Fibroblast of lung (primary cell): ENCODE measurements around the gene KRT72. TPM values are rescaled to one million over a fixed set of nuclear protein-coding genes. Genes with fewer than 3 reads are reported as not detected.

ENCODE experiments used
- DNase-seq, 2 donors: peaks; one replicate each; pipeline versions ENCODE4 v3.0.0 to v3.0.0-alpha.2; 2010; ENCODE audit warnings: low read depth in 2 of 2
- H2AFZ ChIP-seq: 2 replicates; pipeline ENCODE4 v1.5.1; 2012; ENCODE audit warnings: low read length, control low read depth, inconsistent platforms
- H3K27ac ChIP-seq: 2 replicates; pipeline ENCODE4 v1.5.1; 2011; ENCODE audit warnings: low read length, control low read depth; ENCODE audit not compliant: insufficient read depth
- H3K27me3 ChIP-seq: 2 replicates; pipeline ENCODE4 v1.5.1; 2011; ENCODE audit warnings: mild to moderate bottlenecking, low read length; ENCODE audit not compliant: control insufficient read depth, insufficient read depth
- H3K36me3 ChIP-seq: 2 replicates; pipeline ENCODE4 v1.5.1; 2011; ENCODE audit warnings: low read length; ENCODE audit not compliant: control insufficient read depth, insufficient read depth
- H3K4me1 ChIP-seq: 2 replicates; pipeline ENCODE4 v1.5.1; 2011; ENCODE audit warnings: low read length; ENCODE audit not compliant: control insufficient read depth, insufficient read depth; ENCODE audit errors: extremely low read depth
- H3K4me2 ChIP-seq: 2 replicates; pipeline ENCODE4 v1.5.1; 2011; ENCODE audit warnings: low read length, control low read depth; ENCODE audit not compliant: insufficient read depth; ENCODE audit errors: extremely low read depth
- H3K4me3 ChIP-seq, 4 experiments: fragments of 200-600 bp in 1 of 4; sonication (generic) in 1 of 4; replicated peaks in 1 of 4; 2 replicates each; pipeline ENCODE4 v1.5.1; 2011 to 2016; ENCODE audit warnings: low read length in 4 of 4, low read depth in 3 of 4, mild to moderate bottlenecking in 3 of 4, control low read depth in 2 of 4, inconsistent platforms in 1 of 4, mixed read lengths in 1 of 4; ENCODE audit not compliant: insufficient read depth in 1 of 4; ENCODE audit errors: control extremely low read depth in 1 of 4
- H3K79me2 ChIP-seq: 2 replicates; pipeline ENCODE4 v1.5.1; 2012; ENCODE audit warnings: mild to moderate bottlenecking, low read length, inconsistent platforms; ENCODE audit not compliant: control insufficient read depth, insufficient read depth
- H3K9ac ChIP-seq: 2 replicates; pipeline ENCODE4 v1.5.1; 2011; ENCODE audit warnings: mild to moderate bottlenecking, low read length, control low read depth; ENCODE audit not compliant: insufficient read depth
- H3K9me3 ChIP-seq: 2 replicates; pipeline ENCODE4 v1.5.1; 2012; ENCODE audit warnings: low read depth, low read length; ENCODE audit not compliant: control insufficient read depth, insufficient read depth
- H4K20me1 ChIP-seq: 2 replicates; pipeline ENCODE4 v1.5.1; 2011; ENCODE audit warnings: low read length; ENCODE audit not compliant: control insufficient read depth, insufficient read depth; ENCODE audit errors: extremely low read depth
- CTCF ChIP-seq, 2 donors: IDR thresholded peaks in 1 of 2; conservative IDR thresholded peaks in 1 of 2; 1 replicate in 1 of 2; 2 replicates in 1 of 2; pipeline ENCODE4 v1.5.1; 2011 to 2012; ENCODE audit warnings: low read length in 2 of 2, control low read depth in 1 of 2, inconsistent platforms in 1 of 2, low read depth in 1 of 2, mild to moderate bottlenecking in 1 of 2
- EZH2 ChIP-seq: IDR thresholded peaks from 2 replicates; pipeline ENCODE4 v1.5.1; 2012; ENCODE audit warnings: low read length, control low read depth, mild to moderate bottlenecking; ENCODE audit errors: missing control alignments
- polyA plus RNA-seq, 2 donors: library from polyadenylated mRNA; depleted of rRNA in 1 of 2; stranded (reverse) in 1 of 2; unstranded in 1 of 2; fragments of >200 nt; gene quantifications; 2 replicates each; pipeline ENCODE4 v1.2.1, GENCODE V29; 2011 to 2012; ENCODE audit warnings: missing spikeins in 1 of 2
- total RNA-seq: library from RNA; depleted of rRNA; stranded (reverse); fragments of >200 nt; gene quantifications from 2 replicates; pipeline ENCODE4 v1.2.1, GENCODE V29; 2014

Gene KRT72
- total and polyA plus RNA-seq, 2 donors (not counting 1 experiment from before 2014, with no cell fraction given), result not detected

GRCh38 chr12:52543985-52544883, 57.0 kb downstream of the KRT72 start:
- Histone ChIP-seq H4K20me1 (no peaks in the 10 kb centered on the region), H3K27ac (no peak overlapping the region), H3K36me3 (no peaks in the 10 kb centered on the region), H3K79me2 (no peaks in the 10 kb centered on the region), H3K4me2 (no peak overlapping the region), H3K9me3 (no peaks in the 10 kb centered on the region), H3K27me3 (peaks cover 5% of the 10 kb centered on the region), H3K4me1 (no peaks in the 10 kb centered on the region), H3K9ac (no peak overlapping the region), H2AFZ (no peak overlapping the region), H3K4me3 (no peak overlapping the region)
- TF ChIP-seq EZH2 (no peak), CTCF (conservative IDR thresholded peaks at IDR 0.05 in 1 of 2, IDR thresholded peaks at IDR 0.05 in 1 of 2; ENCODE audit: low read depth in 1 of 2, low read length in 2 of 2) (no peak)
- peak in 1 of 2 donors; percentile 11 for DNase-seq

- no peak for DNase-seq
- Histone ChIP-seq H3K4me2 (no peak overlapping the region), H3K9ac (no peak overlapping the region), H3K27ac (no peak overlapping the region), H3K36me3 (no peaks in the 10 kb centered on the region), H3K27me3 (peaks cover 5% of the 10 kb centered on the region), H2AFZ (no peak overlapping the region), H3K9me3 (no peaks in the 10 kb centered on the region), H3K79me2 (no peaks in the 10 kb centered on the region), H3K4me3 (no peak overlapping the region), H3K4me1 (no peaks in the 10 kb centered on the region), H4K20me1 (no peaks in the 10 kb centered on the region)
- no peak for TF ChIP-seq CTCF (conservative IDR thresholded peaks at IDR 0.05 in 1 of 2, IDR thresholded peaks at IDR 0.05 in 1 of 2; ENCODE audit: low read depth in 1 of 2, low read length in 2 of 2)
- no peak for TF ChIP-seq EZH2
These were observed 58.4 kb downstream of the KRT72 start for GRCh38 chr12:52542785-52543318.

GRCh38 chr12:52542157-52542556, 59.1 kb downstream of the KRT72 start:
- no peaks in the 10 kb centered on the region for H3K4me1 ChIP-seq
- H3K27me3 ChIP-seq, result peaks cover 5% of the 10 kb centered on the region
- no peak overlapping the region for H3K4me2 ChIP-seq
- no peak overlapping the region for H3K27ac ChIP-seq
- H3K9me3 ChIP-seq, result no peaks in the 10 kb centered on the region
- no peak overlapping the region for H3K4me3 ChIP-seq
- no peak overlapping the region for H2AFZ ChIP-seq
- H3K9ac ChIP-seq, result no peak overlapping the region
- DNase-seq, result no peak
- H3K79me2 ChIP-seq, result no peaks in the 10 kb centered on the region
- H4K20me1 ChIP-seq, result no peaks in the 10 kb centered on the region
- TF ChIP-seq EZH2 (no peak), CTCF (conservative IDR thresholded peaks at IDR 0.05 in 1 of 2, IDR thresholded peaks at IDR 0.05 in 1 of 2; ENCODE audit: low read depth in 1 of 2, low read length in 2 of 2) (no peak)
- H3K36me3 ChIP-seq, result no peaks in the 10 kb centered on the region
